BLaER1 treated with 17β-estradiol and CSF1 and Interleukin-3, amounts not matched to agents 10 nM and 100 nM (cell line): ENCODE measurements around the gene LRRC3.

ENCODE experiments used
- H3K27ac ChIP-seq, 11 experiments: shearing (Covaris generic); formaldehyde crosslinking; 2 replicates each; pipeline ENCODE4 v1.8.1; 2022
- H3K27me3 ChIP-seq, 11 experiments: shearing (Covaris generic); formaldehyde crosslinking; 2 replicates each; pipeline ENCODE4 v1.8.1; 2022
- H3K36me3 ChIP-seq, 11 experiments: shearing (Covaris generic); formaldehyde crosslinking; 2 replicates each; pipeline ENCODE4 v1.8.1; 2022
- H3K4me1 ChIP-seq, 10 experiments: shearing (Covaris generic); formaldehyde crosslinking; 2 replicates each; pipeline ENCODE4 v1.8.1; 2022
- H3K4me2 ChIP-seq, 11 experiments: shearing (Covaris generic); formaldehyde crosslinking; 2 replicates each; pipeline ENCODE4 v1.8.1; 2022
- H3K4me3 ChIP-seq, 10 experiments: shearing (Covaris generic); formaldehyde crosslinking; 2 replicates each; pipeline ENCODE4 v1.8.1; 2022
- H3K9ac ChIP-seq, 11 experiments: shearing (Covaris generic); formaldehyde crosslinking; 2 replicates each; pipeline ENCODE4 v1.8.1; 2022
- H3K9me3 ChIP-seq, 11 experiments: shearing (Covaris generic); formaldehyde crosslinking; replicated peaks in 1 of 11; 2 replicates each; pipeline ENCODE4 v1.8.1; 2022
- H4K20me1 ChIP-seq, 11 experiments: shearing (Covaris generic); formaldehyde crosslinking; 2 replicates each; pipeline ENCODE4 v1.8.1; 2022
- Cebpa-rat ChIP-seq, 11 experiments: shearing (Covaris generic); IDR thresholded peaks; 2 replicates each; pipeline ENCODE4 v1.8.1; 2022

LRRC3 gene

DNA sequence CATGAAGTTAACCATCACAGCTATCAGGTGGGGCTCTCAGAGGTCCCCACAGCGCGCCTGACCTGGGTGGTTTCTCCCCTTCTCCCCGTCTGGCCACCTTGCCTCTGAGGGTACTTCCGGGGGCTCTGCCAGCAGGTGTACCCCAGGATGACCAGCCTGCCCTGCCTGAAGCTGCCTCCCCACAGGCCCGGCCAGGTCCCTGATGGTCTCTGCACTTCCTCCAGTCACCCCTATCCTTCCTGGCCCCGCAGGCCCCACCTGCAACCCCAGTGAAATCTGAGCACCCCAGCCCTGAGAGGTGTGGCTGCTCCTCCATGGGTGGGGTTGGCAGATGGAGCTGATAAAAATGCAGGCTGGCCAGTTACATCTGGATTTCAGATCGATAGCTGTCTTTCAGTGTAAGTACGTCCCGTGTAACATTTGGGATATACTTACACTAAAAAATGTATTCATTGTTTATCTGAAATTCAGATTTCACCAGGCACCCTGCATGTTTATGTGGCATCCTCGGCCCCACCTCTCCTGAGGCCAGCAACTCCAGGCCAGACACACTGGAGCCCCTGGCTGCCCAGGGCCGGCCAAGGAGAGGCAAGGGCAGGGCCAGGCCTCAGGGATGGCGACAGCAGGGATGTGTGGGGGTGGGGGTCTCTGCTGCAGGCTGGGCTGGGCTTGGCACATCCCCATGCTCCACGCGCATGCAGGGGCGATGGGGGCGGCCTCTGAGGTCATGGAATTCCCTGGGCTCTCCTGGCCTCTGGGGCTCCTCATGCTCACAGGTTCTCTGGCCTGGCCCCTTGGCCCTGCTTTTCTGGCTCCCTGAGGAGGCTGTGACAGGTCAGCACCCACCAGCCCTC, 25.1 kb downstream of the LRRC3 start:
- Histone ChIP-seq H3K4me2 (peak overlapping the region in 10 of 11 experiments; percentile 9 to 91 (median 79); a peak in 19 of 22 replicates), H3K27ac (peak overlapping the region in 8 of 11 experiments; percentile 28 to 81 (median 62); a peak in 14 of 22 replicates), H3K9me3 (no peaks in the 10 kb centered on the region)

DNA sequence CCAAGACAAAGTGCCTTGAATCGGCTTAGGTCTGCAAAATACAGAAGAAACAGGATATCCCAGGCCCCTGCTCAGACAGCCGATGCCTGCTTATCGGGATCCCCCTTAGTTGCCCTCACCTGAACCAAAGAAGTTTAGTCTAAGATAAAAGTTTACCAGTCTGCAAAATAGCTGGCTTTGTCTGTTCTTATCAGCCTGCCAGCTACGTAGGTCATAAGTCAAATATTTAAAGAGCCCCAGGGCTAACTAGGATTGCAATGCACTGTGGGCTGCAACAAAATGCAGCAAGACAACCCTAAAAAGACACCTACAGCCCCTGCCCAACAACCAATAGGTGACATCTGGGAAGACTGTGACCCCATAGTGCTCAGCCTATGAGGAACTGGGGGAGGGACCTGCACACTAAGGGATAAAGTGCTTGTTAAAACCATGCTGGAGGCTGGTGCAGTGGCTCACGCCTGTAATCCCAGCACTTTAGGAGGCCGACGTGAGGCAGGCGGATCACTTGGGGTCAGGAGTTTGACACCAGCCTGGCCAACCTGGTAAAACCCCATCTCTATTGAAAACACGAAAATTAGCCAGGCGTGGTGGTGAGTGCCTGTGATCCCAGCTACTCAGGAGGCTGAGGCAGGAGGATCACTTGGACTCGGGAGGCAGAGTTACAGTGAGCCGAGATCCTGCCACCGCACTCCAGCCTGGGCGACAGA, 27.4 kb downstream of the LRRC3 start:
- H4K20me1 ChIP-seq = no peaks in the 10 kb centered on the region
- H3K4me3 ChIP-seq = no peak overlapping the region
- peak overlapping the region in 4 of 11 experiments; percentile 6 to 30 (median 12); a peak in 3 of 22 replicates for H3K4me2 ChIP-seq
- H3K36me3 ChIP-seq = no peaks in the 10 kb centered on the region
- TF ChIP-seq Cebpa-rat (IDR thresholded peaks at IDR 0.05) = no peak
- peaks cover 31 to 79% (median 58%) of the 10 kb centered on the region in 10 experiments for H3K4me1 ChIP-seq
- peaks cover 0 to 5% (median under 1%) of the 10 kb centered on the region in 11 experiments; a peak in 17 of 22 replicates for H3K9me3 ChIP-seq
- no peak overlapping the region; a peak in 1 of 22 replicates for H3K9ac ChIP-seq
- no peaks in the 10 kb centered on the region for H3K27me3 ChIP-seq
- H3K27ac ChIP-seq = peak overlapping the region in 2 of 11 experiments; percentile 20 to 26; a peak in 2 of 22 replicates

More for the DNA sequence above, 25.1 kb downstream of the LRRC3 start:
- H3K4me1 ChIP-seq = peaks cover 25 to 82% (median 55%) of the 10 kb centered on the region in 10 experiments
- no peaks in the 10 kb centered on the region for H3K27me3 ChIP-seq
- peak overlapping the region in 10 of 11 experiments; percentile 10 to 65 (median 46); a peak in 12 of 22 replicates for H3K9ac ChIP-seq
- H4K20me1 ChIP-seq = no peaks in the 10 kb centered on the region
- H3K4me3 ChIP-seq = no peak overlapping the region
- TF ChIP-seq Cebpa-rat (IDR thresholded peaks at IDR 0.05) = no peak
- no peaks in the 10 kb centered on the region for H3K36me3 ChIP-seq

DNA sequence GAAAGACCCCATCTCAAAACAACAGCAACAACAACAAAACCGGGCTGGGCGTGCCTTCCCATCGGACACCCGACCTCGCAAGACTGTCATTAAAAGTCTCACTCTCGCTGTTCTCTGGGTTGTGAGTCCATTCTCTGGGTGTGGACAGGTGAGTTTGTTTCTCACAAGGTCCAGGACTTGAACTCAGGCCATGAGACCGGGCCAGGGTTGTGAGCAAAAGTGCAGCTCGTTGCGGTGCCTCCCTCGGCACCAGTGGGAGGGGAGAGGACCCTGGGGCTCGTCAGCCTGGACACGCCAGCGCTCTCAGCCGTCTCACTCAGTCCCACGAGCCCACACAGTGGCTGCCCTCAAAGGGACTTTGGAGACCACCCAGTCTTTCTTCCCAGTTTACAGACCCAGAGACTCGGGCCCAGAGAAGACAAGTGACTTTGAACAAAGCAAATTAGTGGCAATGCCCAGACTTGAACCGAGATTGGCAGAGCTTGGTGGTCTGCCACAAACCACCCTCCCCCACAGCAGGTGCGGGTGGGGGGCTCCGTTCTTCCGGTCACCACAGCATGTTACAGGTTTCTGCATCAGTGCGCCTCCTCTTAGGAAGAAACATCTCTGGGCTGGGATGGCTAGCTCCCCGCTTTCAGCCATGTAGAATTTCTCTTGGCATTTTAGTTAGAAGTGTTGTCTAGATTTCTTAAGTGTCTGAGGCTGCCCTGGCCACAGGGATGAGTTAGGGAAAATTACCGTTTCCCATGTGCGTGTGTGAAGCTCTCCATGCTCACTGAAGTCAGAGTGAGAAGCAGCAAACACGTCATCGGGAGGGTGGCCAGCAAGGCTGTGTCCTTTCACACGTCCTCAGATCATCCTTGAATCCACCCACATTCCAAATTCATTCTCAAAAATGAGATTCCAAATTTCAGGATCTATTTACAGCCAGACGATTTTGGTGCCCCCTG, 28.3 kb downstream of the LRRC3 start:
- Histone ChIP-seq H3K27ac (peak overlapping the region in 2 of 11 experiments; percentile 20 to 26; a peak in 3 of 22 replicates), H3K4me2 (peak overlapping the region in 4 of 11 experiments; percentile 3 to 17 (median 10); a peak in 2 of 22 replicates), H3K9me3 (peaks cover 7 to 13% (median 9%) of the 10 kb centered on the region in 11 experiments; a peak in 20 of 22 replicates), H3K4me1 (peaks cover 31 to 71% (median 49%) of the 10 kb centered on the region in 10 experiments), H4K20me1 (no peaks in the 10 kb centered on the region), H3K27me3 (no peaks in the 10 kb centered on the region), H3K36me3 (peaks cover 0 to 7% (median 0%) of the 10 kb centered on the region in 11 experiments; a peak in 2 of 22 replicates), H3K4me3 (no peak overlapping the region), H3K9ac (peak overlapping the region in 2 of 11 experiments; percentile 2 to 17; a peak in 2 of 22 replicates)
- no peak for TF ChIP-seq Cebpa-rat (IDR thresholded peaks at IDR 0.05)

DNA sequence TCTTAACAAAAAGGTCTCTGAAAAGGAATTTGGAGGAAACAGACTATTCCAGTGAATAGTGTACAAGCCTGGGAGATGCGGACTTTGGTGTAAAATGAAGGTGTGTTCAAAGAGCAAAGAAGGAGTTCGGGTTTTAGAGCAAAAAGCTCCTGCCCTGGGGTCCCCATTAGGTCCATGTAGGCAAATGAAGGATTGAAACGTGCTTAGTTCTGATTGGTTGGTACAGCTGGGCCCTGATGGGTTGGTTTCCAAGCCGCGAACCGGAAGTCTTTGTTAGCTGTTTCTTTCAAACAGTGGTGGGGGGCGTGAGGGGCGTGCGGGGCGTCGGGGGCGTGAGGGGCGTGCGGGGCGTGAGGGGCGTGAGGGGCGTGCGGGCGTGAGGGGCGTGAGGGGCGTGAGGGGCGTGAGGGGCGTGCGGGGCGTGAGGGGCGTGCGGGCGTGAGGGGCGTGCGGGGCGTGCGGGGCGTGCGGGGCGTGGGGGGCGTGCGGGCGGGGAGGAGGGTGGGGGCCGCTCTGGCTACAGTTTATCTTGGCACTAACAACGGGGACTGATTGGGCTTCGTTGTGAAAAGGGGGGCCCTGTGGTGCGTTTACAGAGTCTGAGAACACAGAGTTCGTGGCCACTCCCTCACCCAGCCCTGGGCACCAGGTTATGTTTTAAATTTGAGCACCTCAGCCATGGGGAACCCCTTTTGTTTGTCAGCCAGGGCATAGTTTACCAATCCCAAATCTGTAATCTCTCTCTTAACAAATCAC, 29.4 kb downstream of the LRRC3 start:
- peaks cover 34 to 60% (median 38%) of the 10 kb centered on the region in 10 experiments for H3K4me1 ChIP-seq
- H3K4me2 ChIP-seq = peak overlapping the region; percentile 75 to 97 (median 87); a peak in 14 of 22 replicates
- peak overlapping the region in 1 of 11 experiments; percentile 67; a peak in 2 of 22 replicates for H3K27ac ChIP-seq
- no peak for TF ChIP-seq Cebpa-rat (IDR thresholded peaks at IDR 0.05)
- peaks cover 7 to 17% (median 10%) of the 10 kb centered on the region in 11 experiments; a peak in 20 of 22 replicates for H3K9me3 ChIP-seq
- H4K20me1 ChIP-seq = no peaks in the 10 kb centered on the region
- peak overlapping the region in 5 of 10 experiments; percentile 62 to 66 (median 64); a peak in 11 of 20 replicates for H3K4me3 ChIP-seq
- peak overlapping the region in 3 of 11 experiments; percentile 17 to 79 (median 77); a peak in 3 of 22 replicates for H3K9ac ChIP-seq
- H3K36me3 ChIP-seq = peaks cover 0 to 12% (median 0%) of the 10 kb centered on the region in 11 experiments; a peak in 2 of 22 replicates
- H3K27me3 ChIP-seq = no peaks in the 10 kb centered on the region

DNA sequence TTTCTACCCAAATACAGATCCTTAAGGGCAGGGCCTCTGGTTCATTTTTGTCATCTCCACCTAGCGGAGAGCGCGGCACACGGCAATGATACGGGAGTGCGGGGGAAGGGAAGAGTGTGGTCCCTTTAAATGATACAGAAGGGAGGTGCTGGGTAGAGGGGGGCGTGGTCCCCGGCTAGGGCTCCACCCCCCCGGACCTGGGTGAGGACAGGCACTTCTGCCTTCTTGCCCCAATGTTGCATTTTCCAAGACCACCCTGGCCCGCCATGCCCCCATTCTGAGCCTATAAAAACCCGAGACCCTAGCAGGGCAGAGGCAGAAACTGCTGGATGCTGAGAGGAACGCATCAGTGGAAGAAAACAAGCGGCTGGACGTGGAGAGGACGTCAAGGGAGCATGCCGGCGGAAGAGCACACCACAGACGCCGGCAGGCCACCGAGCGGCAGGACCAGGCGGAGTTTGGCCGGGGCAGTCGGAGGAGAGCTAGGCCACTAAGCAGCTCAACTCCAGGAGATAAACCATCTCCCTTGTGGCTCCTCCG, 30.0 kb downstream of the LRRC3 start:
- Histone ChIP-seq H3K36me3 (peaks cover 0 to 15% (median 3%) of the 10 kb centered on the region in 11 experiments; a peak in 14 of 22 replicates), H4K20me1 (no peaks in the 10 kb centered on the region), H3K27ac (peak overlapping the region; percentile 38 to 73 (median 67); a peak in 21 of 22 replicates), H3K9ac (peak overlapping the region; percentile 62 to 80 (median 77)), H3K27me3 (no peaks in the 10 kb centered on the region), H3K4me2 (peak overlapping the region; percentile 75 to 97 (median 87)), H3K9me3 (peaks cover 7 to 23% (median 10%) of the 10 kb centered on the region in 11 experiments; a peak in 20 of 22 replicates), H3K4me3 (peak overlapping the region; percentile 53 to 76 (median 64)), H3K4me1 (peaks cover 31 to 53% (median 39%) of the 10 kb centered on the region in 10 experiments)
- TF ChIP-seq Cebpa-rat (IDR thresholded peaks at IDR 0.05) = no peak

DNA sequence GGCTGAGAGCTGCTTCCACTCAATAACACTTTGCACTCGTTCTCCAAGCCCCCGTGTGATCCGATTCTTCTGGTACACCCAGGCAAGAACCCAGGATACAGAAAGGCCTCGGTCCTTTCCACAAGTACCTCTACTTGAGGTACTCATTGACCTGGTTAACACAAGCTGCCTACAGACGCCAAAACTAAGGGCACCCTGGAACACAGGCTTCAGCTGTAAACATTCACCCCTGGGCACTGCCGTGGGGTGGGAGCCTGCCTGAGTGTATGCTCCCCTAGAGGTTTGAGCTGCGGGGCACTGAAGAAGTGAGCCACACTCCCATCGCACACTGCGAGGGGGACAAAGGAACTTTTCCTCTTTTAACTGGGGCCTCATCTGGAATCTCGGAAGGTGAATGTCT, 30.5 kb downstream of the LRRC3 start:
- peak overlapping the region; percentile 38 to 73 (median 67); a peak in 21 of 22 replicates for H3K27ac ChIP-seq

DNA sequence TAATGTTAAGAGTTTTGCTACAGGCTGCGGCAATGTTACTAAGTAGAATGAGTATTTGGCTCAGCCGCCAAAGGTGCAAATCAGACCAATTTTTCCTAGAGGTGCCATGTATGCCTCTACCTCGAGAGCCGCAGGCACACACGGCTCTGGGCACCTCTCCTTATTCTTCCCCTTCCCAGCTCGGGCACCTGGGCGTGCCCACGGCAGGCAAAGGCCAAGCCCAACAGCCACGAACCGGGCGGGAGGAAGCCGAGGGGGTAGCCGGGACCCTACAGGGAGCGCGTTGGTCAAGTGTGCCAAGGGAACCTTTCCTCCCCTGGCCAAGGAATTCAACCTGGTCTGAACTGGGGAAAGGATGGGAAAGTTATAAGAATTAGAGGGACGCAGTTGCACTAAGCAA, 31.0 kb downstream of the LRRC3 start:
- peak overlapping the region; percentile 62 to 80 (median 77) for H3K9ac ChIP-seq
- TF ChIP-seq Cebpa-rat (IDR thresholded peaks at IDR 0.05) = no peak
- H3K9me3 ChIP-seq = peaks cover 7 to 33% (median 14%) of the 10 kb centered on the region in 11 experiments; a peak in 21 of 22 replicates
- H3K4me3 ChIP-seq = peak overlapping the region; percentile 53 to 76 (median 64)
- H4K20me1 ChIP-seq = no peaks in the 10 kb centered on the region
- peaks cover 21 to 44% (median 31%) of the 10 kb centered on the region in 10 experiments for H3K4me1 ChIP-seq
- no peaks in the 10 kb centered on the region for H3K27me3 ChIP-seq
- peak overlapping the region; percentile 75 to 97 (median 87) for H3K4me2 ChIP-seq
- H3K36me3 ChIP-seq = peaks cover 2 to 24% (median 12%) of the 10 kb centered on the region in 11 experiments; a peak in 18 of 22 replicates
- peak overlapping the region in 5 of 11 experiments; percentile 47 to 68 (median 68); a peak in 10 of 22 replicates for H3K27ac ChIP-seq

More for the DNA sequence above, 30.5 kb downstream of the LRRC3 start:
- H4K20me1 ChIP-seq = no peaks in the 10 kb centered on the region
- peaks cover 27 to 48% (median 36%) of the 10 kb centered on the region in 10 experiments for H3K4me1 ChIP-seq
- peaks cover 7 to 28% (median 11%) of the 10 kb centered on the region in 11 experiments; a peak in 20 of 22 replicates for H3K9me3 ChIP-seq
- TF ChIP-seq Cebpa-rat (IDR thresholded peaks at IDR 0.05) = no peak
- H3K4me2 ChIP-seq = peak overlapping the region; percentile 75 to 97 (median 87)
- H3K4me3 ChIP-seq = peak overlapping the region; percentile 53 to 76 (median 64)
- H3K9ac ChIP-seq = peak overlapping the region; percentile 62 to 80 (median 77)
- no peaks in the 10 kb centered on the region for H3K27me3 ChIP-seq
- peaks cover 0 to 19% (median 7%) of the 10 kb centered on the region in 11 experiments; a peak in 17 of 22 replicates for H3K36me3 ChIP-seq
